Retinal pigment epithelial cell (primary cell): ENCODE data around the gene SCYGR1.

Experiments
- DNase-seq: peaks from one replicate; pipeline ENCODE4 v3.0.0-alpha.2; 2010; ENCODE audit warnings: low read depth
- H3K4me3 ChIP-seq: 2 replicates; pipeline ENCODE4 v1.5.1; 2011; ENCODE audit warnings: mild to moderate bottlenecking, low read length, control low read depth, moderate library complexity
- CTCF ChIP-seq: conservative IDR thresholded peaks from 2 replicates; pipeline ENCODE4 v1.5.1; 2011; ENCODE audit warnings: low read depth, low read length, control low read depth, inconsistent platforms

SCYGR1 gene

GRCh38 chr2:227363756-227364155 lies 24.0 kb downstream of the SCYGR1 start:
- no peak for DNase-seq
- peak; percentile 30 for TF ChIP-seq CTCF
- no peak overlapping the region for H3K4me3 ChIP-seq

- DNase-seq: no peak
- TF ChIP-seq CTCF: no peak
These were observed 27.4 kb downstream of the SCYGR1 start for GRCh38 chr2:227360351-227360750.

GRCh38 chr2:227351639-227352038 lies 36.1 kb downstream of the SCYGR1 start:
- no peak for TF ChIP-seq CTCF
- H3K4me3 ChIP-seq: no peak overlapping the region
- no peak for DNase-seq

More at GRCh38 chr2:227360351-227360750, 27.4 kb downstream of the SCYGR1 start:
- no peak overlapping the region for H3K4me3 ChIP-seq

- no peak overlapping the region for H3K4me3 ChIP-seq
- TF ChIP-seq CTCF: no peak
- DNase-seq: no peak
These were observed 37.6 kb downstream of the SCYGR1 start for GRCh38 chr2:227349989-227350612.

GRCh38 chr2:227348324-227348723 lies 39.4 kb downstream of the SCYGR1 start:
- no peak for DNase-seq
- TF ChIP-seq CTCF: no peak

GRCh38 chr2:227347117-227347516 lies 40.6 kb downstream of the SCYGR1 start:
- H3K4me3 ChIP-seq: no peak overlapping the region
- no peak for TF ChIP-seq CTCF
- DNase-seq: no peak

More at GRCh38 chr2:227348324-227348723, 39.4 kb downstream of the SCYGR1 start:
- no peak overlapping the region for H3K4me3 ChIP-seq

GRCh38 chr2:227344231-227344630 lies 43.5 kb downstream of the SCYGR1 start:
- H3K4me3 ChIP-seq: no peak overlapping the region
- DNase-seq: no peak
- TF ChIP-seq CTCF: no peak
